SU-DHL-6 (cell line): ENCODE data around the gene EXD1.

ENCODE experiments used
- H2AFZ ChIP-seq: fragments of 200-600 bp; sonication (generic); 2 replicates; pipeline ENCODE4 v1.6.1; 2014; ENCODE audit warnings: low read depth, mild to moderate bottlenecking, moderate library complexity, mixed read lengths, antibody characterized with exemption, low read length; ENCODE audit not compliant: severe bottlenecking
- H3F3A ChIP-seq: fragments of 200-600 bp; shearing (Covaris generic); 2 replicates; pipeline ENCODE4 v1.6.0; 2016; ENCODE audit warnings: antibody characterized with exemption, mild to moderate bottlenecking; ENCODE audit not compliant: insufficient read depth
- H3K27ac ChIP-seq: fragments of 200-600 bp; sonication (generic); 2 replicates; pipeline ENCODE4 v1.5.1; 2016; ENCODE audit warnings: low read depth, mild to moderate bottlenecking, low read length, moderate library complexity, mixed read lengths
- H3K27me3 ChIP-seq: fragments of 200-600 bp; sonication (generic), shearing (Covaris generic); 2 replicates; pipeline ENCODE4 v1.6.0; 2014; ENCODE audit warnings: mild to moderate bottlenecking, low read length
- H3K36me3 ChIP-seq: fragments of 200-600 bp; sonication (generic); 2 replicates; pipeline ENCODE4 v1.6.1; 2014; ENCODE audit warnings: mild to moderate bottlenecking, low read length, mixed read lengths
- H3K4me2 ChIP-seq: fragments of 300-600, 200-600 bp; shearing (Covaris generic), sonication (generic); 2 replicates; pipeline ENCODE4 v1.6.0; 2014; ENCODE audit warnings: low read length, low read depth, mild to moderate bottlenecking; ENCODE audit not compliant: poor library complexity, severe bottlenecking
- H3K4me3 ChIP-seq: fragments of 200-600 bp; sonication (generic); 2 replicates; pipeline ENCODE4 v1.5.1; 2014; ENCODE audit warnings: antibody characterized with exemption, low read length, mild to moderate bottlenecking, mixed read lengths; ENCODE audit not compliant: insufficient read depth, poor library complexity, severe bottlenecking
- H3K79me2 ChIP-seq: fragments of 200-600 bp; sonication (generic); 2 replicates; pipeline ENCODE4 v1.6.1; 2014; ENCODE audit warnings: mild to moderate bottlenecking, low read length, moderate library complexity; ENCODE audit not compliant: insufficient read depth
- H3K9ac ChIP-seq: fragments of 200-600 bp; sonication (generic); 2 replicates; pipeline ENCODE4 v1.7.0; 2014; ENCODE audit warnings: mild to moderate bottlenecking, low read length
- H3K9me2 ChIP-seq: fragments of 200-600 bp; sonication (generic); replicated peaks from 2 replicates; pipeline ENCODE4 v1.6.1; 2014; ENCODE audit warnings: low read length; ENCODE audit not compliant: insufficient read depth
- H3K9me3 ChIP-seq: fragments of 200-600 bp; sonication (generic); 2 replicates; pipeline ENCODE4 v1.6.1; 2014; ENCODE audit warnings: low read length, mixed read lengths; ENCODE audit not compliant: insufficient read depth
- H4K20me1 ChIP-seq: fragments of 200-600 bp; sonication (generic); 2 replicates; pipeline ENCODE4 v1.6.1; 2014; ENCODE audit warnings: low read depth, mild to moderate bottlenecking, antibody characterized with exemption, low read length, moderate library complexity, mixed read lengths
- EZH2phosphoT487 ChIP-seq: fragments of 200-600 bp; sonication (generic), shearing (Covaris generic); conservative IDR thresholded peaks from 2 replicates; pipeline ENCODE4 v1.6.1; 2018; ENCODE audit warnings: mild to moderate bottlenecking, antibody characterized with exemption, low read length, moderate library complexity, mixed read lengths
- TF ChIP-seq, protein P1 (sequence below): fragments of 200-600 bp; sonication (generic); IDR thresholded peaks from one replicate; pipeline ENCODE4 v1.5.1; 2017; ENCODE audit warnings: antibody characterized with exemption, mild to moderate bottlenecking, low read length, moderate library complexity; ENCODE audit not compliant: insufficient read depth, poor library complexity, severe bottlenecking

The EXD1 gene

DNA sequence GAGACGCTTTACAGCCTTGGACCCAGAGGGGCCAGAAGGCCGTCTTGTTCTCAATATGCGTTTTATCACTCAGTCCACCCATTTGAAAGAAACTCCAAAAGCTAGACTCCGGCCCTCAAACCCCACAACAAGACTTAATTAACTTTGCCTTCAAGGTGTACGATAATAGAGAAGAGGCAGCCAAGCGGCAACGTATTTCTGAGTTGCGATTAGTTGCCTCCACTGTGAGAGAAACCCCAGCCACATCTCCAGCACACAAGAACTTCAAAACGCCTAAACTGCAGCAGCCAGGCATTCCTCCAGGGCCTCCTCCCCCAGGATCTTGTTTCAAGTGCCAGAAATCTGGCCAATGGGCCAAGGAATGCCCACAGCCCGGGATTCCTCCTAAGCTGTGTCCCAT, 97.1 kb downstream of the EXD1 start:
- Histone ChIP-seq H3K4me2 (no peak overlapping the region), H3K9me2 (no peaks in the 10 kb centered on the region), H3K36me3 (no peaks in the 10 kb centered on the region), H3K9me3 (no peaks in the 10 kb centered on the region), H3F3A (no peaks in the 10 kb centered on the region), H3K4me3 (no peak overlapping the region), H3K27me3 (no peaks in the 10 kb centered on the region), H2AFZ (no peak overlapping the region), H3K27ac (no peak overlapping the region), H4K20me1 (no peaks in the 10 kb centered on the region), H3K9ac (no peak overlapping the region), H3K79me2 (no peaks in the 10 kb centered on the region)
- TF ChIP-seq, protein P1, sequence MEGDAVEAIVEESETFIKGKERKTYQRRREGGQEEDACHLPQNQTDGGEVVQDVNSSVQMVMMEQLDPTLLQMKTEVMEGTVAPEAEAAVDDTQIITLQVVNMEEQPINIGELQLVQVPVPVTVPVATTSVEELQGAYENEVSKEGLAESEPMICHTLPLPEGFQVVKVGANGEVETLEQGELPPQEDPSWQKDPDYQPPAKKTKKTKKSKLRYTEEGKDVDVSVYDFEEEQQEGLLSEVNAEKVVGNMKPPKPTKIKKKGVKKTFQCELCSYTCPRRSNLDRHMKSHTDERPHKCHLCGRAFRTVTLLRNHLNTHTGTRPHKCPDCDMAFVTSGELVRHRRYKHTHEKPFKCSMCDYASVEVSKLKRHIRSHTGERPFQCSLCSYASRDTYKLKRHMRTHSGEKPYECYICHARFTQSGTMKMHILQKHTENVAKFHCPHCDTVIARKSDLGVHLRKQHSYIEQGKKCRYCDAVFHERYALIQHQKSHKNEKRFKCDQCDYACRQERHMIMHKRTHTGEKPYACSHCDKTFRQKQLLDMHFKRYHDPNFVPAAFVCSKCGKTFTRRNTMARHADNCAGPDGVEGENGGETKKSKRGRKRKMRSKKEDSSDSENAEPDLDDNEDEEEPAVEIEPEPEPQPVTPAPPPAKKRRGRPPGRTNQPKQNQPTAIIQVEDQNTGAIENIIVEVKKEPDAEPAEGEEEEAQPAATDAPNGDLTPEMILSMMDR: no peak
- no peak for TF ChIP-seq EZH2phosphoT487
